Activated naive CD8-positive, alpha-beta T cell treated with anti-CD3 and anti-CD28 coated beads, Interleukin-2, amount 50 U/mL, for 16 hours (primary cell): Measurements from ENCODE around the gene WIZ.
A peak's percentile ranks its signal among the peaks of the same experiment; 100 is the strongest.
"Not testable (repeated sequence)": the region's sequence is repeated elsewhere in the genome, so short reads cannot be mapped to it uniquely, and the experiment has no call there.

Experiments
- DNase-seq: peaks from one replicate; pipeline ENCODE4 v3.0.0-alpha.2; 2020; ENCODE audit warnings: low read depth, low spot score

WIZ gene

GRCh38 chr19:15428956-15429824 lies 20.6 kb downstream of the WIZ start:
- no peak for DNase-seq

GRCh38 chr19:15427991-15428471 lies 21.7 kb downstream of the WIZ start:
- no peak for DNase-seq

- no peak for DNase-seq
Observed at GRCh38 chr19:15427350-15427700, 22.4 kb downstream of the WIZ start.

- DNase-seq: no peak
Observed at GRCh38 chr19:15426485-15427349, 23.0 kb downstream of the WIZ start.

- no peak for DNase-seq
Observed at GRCh38 chr19:15425321-15425950, 24.3 kb downstream of the WIZ start.

- no peak for DNase-seq
Observed at GRCh38 chr19:15424692-15425272, 25.0 kb downstream of the WIZ start.

- no peak for DNase-seq
Observed at GRCh38 chr19:15424121-15424520, 25.6 kb downstream of the WIZ start.

GRCh38 chr19:15423130-15423529 lies 26.6 kb downstream of the WIZ start:
- no peak for DNase-seq

- no peak for DNase-seq
Observed at GRCh38 chr19:15422296-15423075, 27.3 kb downstream of the WIZ start.

- no peak for DNase-seq
Observed at GRCh38 chr19:15421721-15422260, 28.0 kb downstream of the WIZ start.

- no peak for DNase-seq
Observed at GRCh38 chr19:15421136-15421695, 28.5 kb downstream of the WIZ start.

- DNase-seq: no peak
Observed at GRCh38 chr19:15419413-15420025, 30.2 kb downstream of the WIZ start.

- DNase-seq: peak; percentile 97
Observed at GRCh38 chr19:15418579-15419412, 31.0 kb downstream of the WIZ start, which contains the start of gene AKAP8L. TSS of gene AKAP8L (minus strand) at chr19:15418988. CDS start at chr19:15418923, 65 bp downstream.

GRCh38 chr19:15418231-15418578 lies 31.6 kb downstream of the WIZ start:
- no peak for DNase-seq

GRCh38 chr19:15417699-15418098 lies 32.1 kb downstream of the WIZ start:
- no peak for DNase-seq

- DNase-seq: no peak
Observed at GRCh38 chr19:15412832-15413231, 36.9 kb downstream of the WIZ start.

- DNase-seq: not testable (repeated sequence)
Observed at GRCh38 chr19:15411351-15411750, 38.4 kb downstream of the WIZ start.

- DNase-seq: no peak
Observed at GRCh38 chr19:15404780-15405211, 45.0 kb downstream of the WIZ start.
